ENCODE data around the gene NUDT4B. TPM values are rescaled to one million over a fixed set of nuclear protein-coding genes. Genes with fewer than 3 reads are reported as not detected.
"Not testable (repeated sequence)": the region's sequence is repeated elsewhere in the genome, so short reads cannot be mapped to it uniquely, and the experiment has no call there.

The NUDT4B gene
- total and polyA plus RNA-seq, 4 experiments from 2014 or later: 0.58 to 6.8 (median 2.0) TPM

DNA sequence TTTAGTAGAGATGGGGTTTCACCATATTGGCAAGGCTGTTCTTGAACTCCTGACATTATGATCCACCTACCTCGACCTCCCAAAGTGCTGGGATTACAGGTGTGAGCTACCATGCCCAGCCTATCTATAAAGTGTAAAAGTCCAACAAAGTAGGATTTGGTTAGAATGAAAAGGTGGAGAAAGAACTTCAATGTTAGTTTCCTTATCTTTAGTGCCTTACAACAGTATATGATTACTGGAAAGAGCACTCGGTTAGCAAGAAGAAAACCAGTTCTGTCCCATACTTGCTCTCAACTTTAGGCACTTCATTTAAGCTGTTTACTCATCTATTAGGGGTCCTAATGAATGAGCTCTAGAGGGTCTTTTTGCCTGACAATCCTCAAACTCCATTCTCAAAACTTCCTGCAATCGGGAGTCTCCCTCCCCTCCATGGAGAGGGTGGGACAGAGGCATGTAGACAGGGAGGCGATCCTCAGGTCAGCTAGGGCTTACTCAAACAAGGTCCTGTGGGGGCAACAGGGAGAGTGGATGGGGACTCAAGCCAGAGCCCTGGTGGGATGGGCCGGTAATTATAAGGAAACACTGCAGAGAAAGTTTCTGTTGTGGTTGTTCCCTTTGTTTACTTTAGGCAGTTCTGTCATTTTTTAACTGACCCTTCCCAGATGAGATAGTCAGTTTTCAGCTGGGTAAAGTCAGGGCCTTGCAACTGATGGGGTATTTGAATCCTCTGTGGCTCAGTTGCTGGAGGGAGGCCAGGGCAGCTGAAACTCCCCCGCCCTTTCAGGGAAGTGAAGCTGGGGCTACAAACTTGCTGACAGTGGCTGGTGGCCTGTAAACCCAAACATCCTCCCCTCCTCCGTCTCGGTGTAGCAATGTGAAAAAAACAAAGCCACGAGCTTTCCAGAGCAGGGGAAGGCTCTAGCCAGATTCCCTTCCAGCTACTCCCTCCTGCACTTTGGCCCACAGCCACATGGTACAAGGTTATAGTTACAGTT is 4.6 kb upstream of the NUDT4B start:
- H3K4me3 Mint-ChIP-seq; H3K9me3 ChIP-seq (ENCODE audit: control insufficient read depth in 1 of 2, low read length in 2 of 2); H3K27ac Mint-ChIP-seq; intact Hi-C loops (cut with micrococcal nuclease); H3K4me1 ChIP-seq (ENCODE audit: insufficient read depth, low read length); DNase-seq; H3K9me3 Mint-ChIP-seq; CTCF ChIA-PET (ENCODE audit: partially characterized antibody); H3K27me3 ChIP-seq (ENCODE audit: insufficient read depth, low read length); POLR2A ChIA-PET (ENCODE audit: partially characterized antibody); H3K36me3 ChIP-seq (ENCODE audit: insufficient read depth, low read length); H3K27me3 Mint-ChIP-seq; H3K4me1 Mint-ChIP-seq; H3K36me3 Mint-ChIP-seq; H3K27ac ChIP-seq (ENCODE audit: low read depth, low read length); H3K4me3 ChIP-seq (ENCODE audit: low read length in 2 of 2): not testable (repeated sequence)

GRCh38 chr1:148749335-148749681 is 734 bp downstream of the NUDT4B start:
- H3K36me3 ChIP-seq (ENCODE audit: insufficient read depth, low read length); H3K4me1 ChIP-seq (ENCODE audit: insufficient read depth, low read length); H3K27ac ChIP-seq (ENCODE audit: low read depth, low read length); H3K9me3 Mint-ChIP-seq; H3K36me3 Mint-ChIP-seq; H3K4me3 Mint-ChIP-seq; DNase-seq; intact Hi-C loops (cut with micrococcal nuclease); H3K4me1 Mint-ChIP-seq; H3K4me3 ChIP-seq (ENCODE audit: low read length in 2 of 2); H3K9me3 ChIP-seq (ENCODE audit: control insufficient read depth in 1 of 2, low read length in 2 of 2); H3K27ac Mint-ChIP-seq; H3K27me3 Mint-ChIP-seq; CTCF ChIA-PET (ENCODE audit: partially characterized antibody); H3K27me3 ChIP-seq (ENCODE audit: insufficient read depth, low read length); POLR2A ChIA-PET (ENCODE audit: partially characterized antibody): not testable (repeated sequence)

DNA sequence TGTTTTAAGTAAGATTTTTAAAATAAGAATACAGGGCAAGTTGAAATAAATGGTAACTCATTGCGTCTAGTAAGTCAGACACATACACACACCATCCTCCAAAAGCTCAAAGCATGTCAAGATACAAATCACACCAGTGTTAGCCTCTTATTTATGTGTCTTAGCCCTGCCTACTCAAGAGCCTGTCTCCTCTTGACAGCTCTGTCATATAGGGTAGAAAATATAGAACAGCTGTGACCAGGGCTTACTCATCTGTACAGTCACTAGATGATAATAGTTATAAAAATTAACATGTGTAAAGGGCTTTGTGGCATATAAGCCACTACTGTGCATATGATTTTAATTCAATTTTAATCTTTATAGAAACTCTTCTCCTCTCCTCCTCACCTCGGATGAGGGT is 7.7 kb downstream of the NUDT4B start:
- POLR2A ChIA-PET (ENCODE audit: partially characterized antibody); H3K27me3 Mint-ChIP-seq; H3K36me3 ChIP-seq (ENCODE audit: insufficient read depth, low read length); intact Hi-C loops (cut with micrococcal nuclease); H3K4me1 ChIP-seq (ENCODE audit: insufficient read depth, low read length); H3K9me3 ChIP-seq (ENCODE audit: control insufficient read depth in 1 of 2, low read length in 2 of 2); H3K36me3 Mint-ChIP-seq; H3K4me3 ChIP-seq (ENCODE audit: low read length in 2 of 2); H3K4me3 Mint-ChIP-seq; H3K9me3 Mint-ChIP-seq; H3K27ac ChIP-seq (ENCODE audit: low read depth, low read length); DNase-seq; H3K27ac Mint-ChIP-seq; H3K27me3 ChIP-seq (ENCODE audit: insufficient read depth, low read length); H3K4me1 Mint-ChIP-seq; CTCF ChIA-PET (ENCODE audit: partially characterized antibody): not testable (repeated sequence)

DNA sequence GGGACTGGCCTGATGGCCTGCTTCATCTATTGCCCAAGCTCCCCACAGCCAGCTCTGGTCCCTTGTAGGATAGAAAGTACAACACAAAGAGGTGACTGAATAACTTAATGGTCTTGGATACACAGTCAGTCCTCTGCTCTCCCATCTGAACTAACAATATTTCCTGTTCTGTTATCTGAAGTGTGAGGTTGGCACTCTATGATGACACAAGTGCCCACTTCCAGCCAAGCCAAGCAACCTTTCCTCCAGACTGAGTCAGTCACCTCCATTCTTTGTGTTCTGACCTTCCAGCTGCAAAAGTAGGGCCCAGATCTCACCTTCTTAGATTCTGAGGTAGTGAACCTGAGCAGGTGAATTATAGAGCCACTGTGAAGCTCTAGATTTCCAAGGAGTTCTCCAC is 8.9 kb downstream of the NUDT4B start:
- H3K9me3 ChIP-seq (ENCODE audit: control insufficient read depth in 1 of 2, low read length in 2 of 2); H3K36me3 ChIP-seq (ENCODE audit: insufficient read depth, low read length); CTCF ChIA-PET (ENCODE audit: partially characterized antibody); H3K27me3 ChIP-seq (ENCODE audit: insufficient read depth, low read length); H3K9me3 Mint-ChIP-seq; H3K36me3 Mint-ChIP-seq; H3K27me3 Mint-ChIP-seq; DNase-seq; H3K27ac ChIP-seq (ENCODE audit: low read depth, low read length); H3K4me1 Mint-ChIP-seq; H3K4me3 Mint-ChIP-seq; H3K27ac Mint-ChIP-seq; POLR2A ChIA-PET (ENCODE audit: partially characterized antibody); H3K4me1 ChIP-seq (ENCODE audit: insufficient read depth, low read length); intact Hi-C loops (cut with micrococcal nuclease); H3K4me3 ChIP-seq (ENCODE audit: low read length in 2 of 2): not testable (repeated sequence)

- POLR2A ChIA-PET (ENCODE audit: partially characterized antibody); H3K4me3 Mint-ChIP-seq; CTCF ChIA-PET (ENCODE audit: partially characterized antibody); H3K27ac Mint-ChIP-seq; intact Hi-C loops (cut with micrococcal nuclease); H3K4me1 ChIP-seq (ENCODE audit: insufficient read depth, low read length); H3K9me3 ChIP-seq (ENCODE audit: control insufficient read depth in 1 of 2, low read length in 2 of 2); H3K27ac ChIP-seq (ENCODE audit: low read depth, low read length); H3K36me3 Mint-ChIP-seq; H3K27me3 ChIP-seq (ENCODE audit: insufficient read depth, low read length); H3K4me1 Mint-ChIP-seq; H3K9me3 Mint-ChIP-seq; DNase-seq; H3K36me3 ChIP-seq (ENCODE audit: insufficient read depth, low read length); H3K27me3 Mint-ChIP-seq; H3K4me3 ChIP-seq (ENCODE audit: low read length in 2 of 2): not testable (repeated sequence)
Measured at GRCh38 chr1:148758412-148758811, 9.8 kb downstream of the NUDT4B start.

DNA sequence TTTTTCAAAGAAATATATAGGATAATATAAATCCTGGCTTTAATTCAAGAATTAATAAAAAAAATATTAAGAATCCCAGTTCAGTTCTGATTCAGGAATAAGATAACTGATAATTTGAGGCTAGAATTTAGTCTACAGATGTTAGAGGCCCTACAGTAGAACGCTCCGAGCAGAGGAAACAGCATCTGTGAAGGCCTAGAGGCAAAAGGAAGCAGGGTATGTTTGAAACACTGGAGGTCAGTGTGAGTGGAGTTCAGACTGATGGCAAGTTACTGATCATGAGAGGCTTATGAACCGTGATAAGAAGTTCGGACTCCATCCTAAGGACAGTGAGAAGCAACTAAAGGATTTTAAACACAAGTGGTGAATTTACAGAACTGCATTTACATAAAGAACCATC is 10.4 kb downstream of the NUDT4B start:
- H3K9me3 ChIP-seq (ENCODE audit: control insufficient read depth in 1 of 2, low read length in 2 of 2); CTCF ChIA-PET (ENCODE audit: partially characterized antibody); H3K27ac Mint-ChIP-seq; H3K27me3 Mint-ChIP-seq; H3K4me3 ChIP-seq (ENCODE audit: low read length in 2 of 2); H3K4me3 Mint-ChIP-seq; H3K9me3 Mint-ChIP-seq; H3K4me1 Mint-ChIP-seq; H3K36me3 Mint-ChIP-seq; DNase-seq; H3K4me1 ChIP-seq (ENCODE audit: insufficient read depth, low read length); POLR2A ChIA-PET (ENCODE audit: partially characterized antibody); H3K27ac ChIP-seq (ENCODE audit: low read depth, low read length); H3K27me3 ChIP-seq (ENCODE audit: insufficient read depth, low read length); H3K36me3 ChIP-seq (ENCODE audit: insufficient read depth, low read length); intact Hi-C loops (cut with micrococcal nuclease): not testable (repeated sequence)

- H3K36me3 Mint-ChIP-seq; DNase-seq; H3K27ac ChIP-seq (ENCODE audit: low read depth, low read length); H3K4me1 ChIP-seq (ENCODE audit: insufficient read depth, low read length); H3K9me3 Mint-ChIP-seq; POLR2A ChIA-PET (ENCODE audit: partially characterized antibody); intact Hi-C loops (cut with micrococcal nuclease); H3K4me1 Mint-ChIP-seq; H3K27me3 Mint-ChIP-seq; H3K4me3 Mint-ChIP-seq; CTCF ChIA-PET (ENCODE audit: partially characterized antibody); H3K27me3 ChIP-seq (ENCODE audit: insufficient read depth, low read length); H3K36me3 ChIP-seq (ENCODE audit: insufficient read depth, low read length); H3K27ac Mint-ChIP-seq; H3K9me3 ChIP-seq (ENCODE audit: control insufficient read depth in 1 of 2, low read length in 2 of 2); H3K4me3 ChIP-seq (ENCODE audit: low read length in 2 of 2): not testable (repeated sequence)
Measured at GRCh38 chr1:148759749-148760148, 11.2 kb downstream of the NUDT4B start.

GRCh38 chr1:148760206-148760605 is 11.6 kb downstream of the NUDT4B start:
- not testable (repeated sequence) for H3K4me1 Mint-ChIP-seq

More at GRCh38 chr1:148760206-148760605, 11.6 kb downstream of the NUDT4B start:
- intact Hi-C loops (cut with micrococcal nuclease); DNase-seq; POLR2A ChIA-PET (ENCODE audit: partially characterized antibody); H3K4me1 ChIP-seq (ENCODE audit: insufficient read depth, low read length); CTCF ChIA-PET (ENCODE audit: partially characterized antibody); H3K36me3 Mint-ChIP-seq; H3K9me3 ChIP-seq (ENCODE audit: control insufficient read depth in 1 of 2, low read length in 2 of 2); H3K27me3 ChIP-seq (ENCODE audit: insufficient read depth, low read length); H3K9me3 Mint-ChIP-seq; H3K27ac Mint-ChIP-seq; H3K36me3 ChIP-seq (ENCODE audit: insufficient read depth, low read length); H3K27ac ChIP-seq (ENCODE audit: low read depth, low read length); H3K4me3 Mint-ChIP-seq; H3K27me3 Mint-ChIP-seq; H3K4me3 ChIP-seq (ENCODE audit: low read length in 2 of 2): not testable (repeated sequence)
